ENCODE data around the gene KLF9.

KLF9 gene

GRCh38 chr9:70387663-70388062, 26.8 kb downstream of the KLF9 start:
- Mint-ChIP-seq H3K4me3 (no peak overlapping the region), H3K9me3 (no peaks in the 10 kb centered on the region), H3K4me1 (peaks cover 36% of the 10 kb centered on the region), H3K27me3 (no peaks in the 10 kb centered on the region), H3K36me3 (peaks cover 23% of the 10 kb centered on the region), H3K27ac (no peak overlapping the region)
- no peak for DNase-seq
- CTCF ChIA-PET, result no interaction called here

- CTCF ChIA-PET, result no interaction called here
- Mint-ChIP-seq H3K4me1 (peaks cover 14% of the 10 kb centered on the region), H3K9me3 (no peaks in the 10 kb centered on the region), H3K4me3 (no peak overlapping the region), H3K36me3 (peaks cover 22% of the 10 kb centered on the region), H3K27ac (no peak overlapping the region), H3K27me3 (no peaks in the 10 kb centered on the region)
- DNase-seq, result no peak
These were observed 29.0 kb downstream of the KLF9 start for GRCh38 chr9:70385426-70385825.

GRCh38 chr9:70382709-70383605, 31.5 kb downstream of the KLF9 start:
- CTCF ChIA-PET, result interaction anchor here (0.7 kb wide), 1 partner anchor 8 kb away, joined by 3 read pairs; no protein-coding TSS in a partner anchor
- Mint-ChIP-seq H3K36me3 (peaks cover 18% of the 10 kb centered on the region), H3K9me3 (no peaks in the 10 kb centered on the region), H3K27me3 (no peaks in the 10 kb centered on the region), H3K4me3 (no peak overlapping the region), H3K27ac (no peak overlapping the region), H3K4me1 (no peaks in the 10 kb centered on the region)
- no peak for DNase-seq

- no peak overlapping the region for H3K4me3 Mint-ChIP-seq
- no peaks in the 10 kb centered on the region for H3K9me3 Mint-ChIP-seq
- CTCF ChIA-PET, result interaction anchor here (0.7 kb wide), 1 partner anchor 8 kb away, joined by 3 read pairs; no protein-coding TSS in a partner anchor
- H3K27ac Mint-ChIP-seq, result no peak overlapping the region
- no peaks in the 10 kb centered on the region for H3K27me3 Mint-ChIP-seq
- no peak for DNase-seq
- H3K4me1 Mint-ChIP-seq, result no peaks in the 10 kb centered on the region
- H3K36me3 Mint-ChIP-seq, result peaks cover 12% of the 10 kb centered on the region
These were observed 32.3 kb downstream of the KLF9 start for GRCh38 chr9:70382046-70382708.

- no peak overlapping the region for H3K4me3 Mint-ChIP-seq
- no peaks in the 10 kb centered on the region for H3K9me3 Mint-ChIP-seq
- no peaks in the 10 kb centered on the region for H3K36me3 Mint-ChIP-seq
- no peaks in the 10 kb centered on the region for H3K4me1 Mint-ChIP-seq
- CTCF ChIA-PET, result no interaction called here
- DNase-seq, result no peak
- H3K27me3 Mint-ChIP-seq, result peaks cover 5% of the 10 kb centered on the region
- H3K27ac Mint-ChIP-seq, result no peak overlapping the region
These were observed 39.4 kb downstream of the KLF9 start for GRCh38 chr9:70374962-70375618.

GRCh38 chr9:70367305-70367930, 47.0 kb downstream of the KLF9 start:
- CTCF ChIA-PET, result interaction anchor here (1.4 kb wide), 1 partner anchor 235 kb away, joined by 3 read pairs; no protein-coding TSS in a partner anchor
- peaks cover 3% of the 10 kb centered on the region for H3K27me3 Mint-ChIP-seq
- DNase-seq, result no peak
- no peaks in the 10 kb centered on the region for H3K9me3 Mint-ChIP-seq
- no peak overlapping the region for H3K27ac Mint-ChIP-seq
- no peak overlapping the region for H3K4me3 Mint-ChIP-seq
- no peaks in the 10 kb centered on the region for H3K4me1 Mint-ChIP-seq
- peaks cover 8% of the 10 kb centered on the region for H3K36me3 Mint-ChIP-seq

GRCh38 chr9:70363760-70364159, 50.7 kb downstream of the KLF9 start:
- Mint-ChIP-seq H3K27ac (no peak overlapping the region), H3K36me3 (peaks cover 8% of the 10 kb centered on the region), H3K27me3 (no peaks in the 10 kb centered on the region), H3K4me3 (no peak overlapping the region), H3K4me1 (no peaks in the 10 kb centered on the region), H3K9me3 (no peaks in the 10 kb centered on the region)
- no peak for DNase-seq
- CTCF ChIA-PET, result interaction anchor here (0.7 kb wide), 1 partner anchor 111 kb away, joined by 3 read pairs; no protein-coding TSS in a partner anchor

GRCh38 chr9:70362952-70363351, 51.5 kb downstream of the KLF9 start:
- Mint-ChIP-seq H3K4me1 (no peaks in the 10 kb centered on the region), H3K27me3 (no peaks in the 10 kb centered on the region), H3K36me3 (peaks cover 9% of the 10 kb centered on the region), H3K4me3 (no peak overlapping the region), H3K9me3 (no peaks in the 10 kb centered on the region), H3K27ac (no peak overlapping the region)
- CTCF ChIA-PET, result no interaction called here
- no peak for DNase-seq

GRCh38 chr9:70355801-70356200, 58.7 kb downstream of the KLF9 start:
- peaks cover 14% of the 10 kb centered on the region for H3K36me3 Mint-ChIP-seq
- no peaks in the 10 kb centered on the region for H3K27me3 Mint-ChIP-seq
- no peak for DNase-seq
- CTCF ChIA-PET, result interaction anchor here (0.9 kb wide), 1 partner anchor 35 kb away, joined by 4 read pairs; no protein-coding TSS in a partner anchor
- no peak overlapping the region for H3K27ac Mint-ChIP-seq
- no peaks in the 10 kb centered on the region for H3K4me1 Mint-ChIP-seq
- no peak overlapping the region for H3K4me3 Mint-ChIP-seq
- H3K9me3 Mint-ChIP-seq, result no peaks in the 10 kb centered on the region

GRCh38 chr9:70352802-70353201, 61.7 kb downstream of the KLF9 start:
- H3K36me3 Mint-ChIP-seq, result peaks cover 23% of the 10 kb centered on the region
- H3K27ac Mint-ChIP-seq, result no peak overlapping the region
- no peak overlapping the region for H3K4me3 Mint-ChIP-seq
- no peaks in the 10 kb centered on the region for H3K4me1 Mint-ChIP-seq
- no peak for DNase-seq
- CTCF ChIA-PET, result interaction anchor here (2.2 kb wide), 1 partner anchor 38 kb away, joined by 10 read pairs; no protein-coding TSS in a partner anchor
- H3K9me3 Mint-ChIP-seq, result no peaks in the 10 kb centered on the region
- no peaks in the 10 kb centered on the region for H3K27me3 Mint-ChIP-seq

- H3K4me1 Mint-ChIP-seq, result no peaks in the 10 kb centered on the region
- H3K4me3 Mint-ChIP-seq, result no peak overlapping the region
- no peak for DNase-seq
- H3K9me3 Mint-ChIP-seq, result no peaks in the 10 kb centered on the region
- no peak overlapping the region for H3K27ac Mint-ChIP-seq
- CTCF ChIA-PET, result interaction anchor here (2.2 to 2.3 kb wide), 2 partner anchors 39 to 250 kb away, joined by 10 to 12 read pairs; no protein-coding TSS in a partner anchor
- peaks cover 25% of the 10 kb centered on the region for H3K36me3 Mint-ChIP-seq
- H3K27me3 Mint-ChIP-seq, result no peaks in the 10 kb centered on the region
These were observed 62.1 kb downstream of the KLF9 start for GRCh38 chr9:70352356-70352755.

- Mint-ChIP-seq H3K27me3 (no peaks in the 10 kb centered on the region), H3K36me3 (peaks cover 32% of the 10 kb centered on the region), H3K4me1 (no peaks in the 10 kb centered on the region), H3K27ac (no peak overlapping the region), H3K9me3 (no peaks in the 10 kb centered on the region), H3K4me3 (no peak overlapping the region)
- CTCF ChIA-PET, result no interaction called here
- DNase-seq, result no peak
These were observed 67.4 kb downstream of the KLF9 start for GRCh38 chr9:70347046-70347445.

GRCh38 chr9:70340572-70340971, 73.9 kb downstream of the KLF9 start:
- Mint-ChIP-seq H3K4me1 (no peaks in the 10 kb centered on the region), H3K27me3 (no peaks in the 10 kb centered on the region), H3K9me3 (no peaks in the 10 kb centered on the region), H3K27ac (no peak overlapping the region), H3K36me3 (peaks cover 15% of the 10 kb centered on the region), H3K4me3 (no peak overlapping the region)
- CTCF ChIA-PET, result interaction anchor here (0.6 to 2.8 kb wide), 10 partner anchors 31 to 262 kb away, joined by 3 to 42 read pairs (median 4); no protein-coding TSS in a partner anchor
- DNase-seq, result no peak

All from activated naive CD4-positive, alpha-beta T cell treated with anti-CD3 and anti-CD28 coated beads, Interleukin-2, amount 10 ng/mL, durations not matched to agents 7 days and 5 days (primary cell).